GM21717 (cell line): Measurements from ENCODE around the gene PCID2.
"Not testable (repeated sequence)": the region's sequence is repeated elsewhere in the genome, so short reads cannot be mapped to it uniquely, and the experiment has no call there.

Source experiments
- ATAC-seq: cut with Tn5 transposase; IDR thresholded peaks from one replicate; pipeline ENCODE4 v1.9.1; 2021; ENCODE audit warnings: mild to moderate bottlenecking, moderate library complexity; ENCODE audit not compliant: unreplicated experiment

The PCID2 gene

GRCh38 chr13:113167155-113167554, 41.3 kb downstream of the PCID2 start:
- no peak for ATAC-seq

- no peak for ATAC-seq
These were observed 41.8 kb downstream of the PCID2 start for GRCh38 chr13:113166681-113167080.

- ATAC-seq = no peak
These were observed 42.2 kb downstream of the PCID2 start for GRCh38 chr13:113166266-113166665.

- no peak for ATAC-seq
These were observed 44.0 kb downstream of the PCID2 start for GRCh38 chr13:113164492-113164891.

- ATAC-seq = no peak
These were observed 45.4 kb downstream of the PCID2 start for GRCh38 chr13:113162783-113163685.

GRCh38 chr13:113161975-113162374, 46.5 kb downstream of the PCID2 start:
- ATAC-seq = not testable (repeated sequence)

- no peak for ATAC-seq
These were observed 47.0 kb downstream of the PCID2 start for GRCh38 chr13:113161433-113161832.

GRCh38 chr13:113160983-113161382, 47.5 kb downstream of the PCID2 start:
- no peak for ATAC-seq

GRCh38 chr13:113159701-113160100, 48.8 kb downstream of the PCID2 start:
- no peak for ATAC-seq

GRCh38 chr13:113158946-113159345, 49.5 kb downstream of the PCID2 start:
- no peak for ATAC-seq

GRCh38 chr13:113157929-113158747, 50.3 kb downstream of the PCID2 start, which contains the start of gene PROZ:
Gene PROZ, plus strand, starts transcription at chr13:113158648. Its CDS starts 13 bp downstream, at chr13:113158661.
- no peak for ATAC-seq

GRCh38 chr13:113157206-113157928, 51.1 kb downstream of the PCID2 start:
- ATAC-seq = no peak

GRCh38 chr13:113155982-113156655, 52.4 kb downstream of the PCID2 start:
- ATAC-seq = no peak

GRCh38 chr13:113155201-113155600, 53.3 kb downstream of the PCID2 start:
- no peak for ATAC-seq

GRCh38 chr13:113153810-113154748, 54.4 kb downstream of the PCID2 start:
- ATAC-seq = no peak

GRCh38 chr13:113152984-113153809, 55.3 kb downstream of the PCID2 start:
- no peak for ATAC-seq

GRCh38 chr13:113152691-113152983, 55.8 kb downstream of the PCID2 start:
- ATAC-seq = no peak

- no peak for ATAC-seq
These were observed 56.5 kb downstream of the PCID2 start for GRCh38 chr13:113151745-113152690.
